ENCODE results near the gene CD58.

CD58 gene

GRCh38 chr1:116585886-116586285, 15.1 kb upstream of the CD58 start:
- H4K8ac ChIP-seq (ENCODE audit: low read depth, low read length): no peak overlapping the region
- no peak overlapping the region for H3K4me3 ChIP-seq (ENCODE audit: low read length)
- H4K5ac ChIP-seq (ENCODE audit: low read length): no peak overlapping the region
- H2AK5ac ChIP-seq (ENCODE audit: low read length): no peak overlapping the region
- no peaks in the 10 kb centered on the region for H3K36me3 ChIP-seq (ENCODE audit: control insufficient read depth, insufficient read depth, low read length)
- no peak overlapping the region for H2BK5ac ChIP-seq (ENCODE audit: low read length)
- no peaks in the 10 kb centered on the region for H3K79me2 ChIP-seq (ENCODE audit: control insufficient read depth, insufficient read depth, low read length)
- H3K18ac ChIP-seq (ENCODE audit: low read length): no peak overlapping the region
- no peaks in the 10 kb centered on the region for H3K4me1 ChIP-seq (ENCODE audit: control insufficient read depth, low read depth, low read length)
- H2BK15ac ChIP-seq (replicated peaks; ENCODE audit: low read depth): no peak overlapping the region
- H2BK120ac ChIP-seq (ENCODE audit: low read depth, low read length): no peak overlapping the region
- no peak overlapping the region for H3K9ac ChIP-seq (ENCODE audit: low read length)
- H3K27me3 ChIP-seq (ENCODE audit: insufficient read depth, low read length, poor library complexity): no peaks in the 10 kb centered on the region
- no peak overlapping the region for H3K4ac ChIP-seq (ENCODE audit: low read depth, low read length)
- H3K56ac ChIP-seq (ENCODE audit: low read length): no peak overlapping the region
- no peak overlapping the region for H3K4me2 ChIP-seq (ENCODE audit: low read length)
- H3K79me1 ChIP-seq (ENCODE audit: low read length): no peaks in the 10 kb centered on the region
- H3K27ac ChIP-seq (ENCODE audit: low read depth, low read length): no peak overlapping the region
- WGBS (ENCODE audit: extremely low coverage, insufficient coverage, low lambda C conversion rate): no CpG with 5 or more reads among the region's 1 CpG
- no peak overlapping the region for H3K23ac ChIP-seq (ENCODE audit: low read length)
- no peak for DNase-seq

GRCh38 chr1:116581323-116581885, 10.6 kb upstream of the CD58 start:
- H3K79me2 ChIP-seq (ENCODE audit: control insufficient read depth, insufficient read depth, low read length): no peaks in the 10 kb centered on the region
- no peak for DNase-seq
- H2AK5ac ChIP-seq (ENCODE audit: low read length): no peak overlapping the region

GRCh38 chr1:116580446-116581322, 9.9 kb upstream of the CD58 start:
- no peaks in the 10 kb centered on the region for H3K36me3 ChIP-seq (ENCODE audit: control insufficient read depth, insufficient read depth, low read length)
- H2BK5ac ChIP-seq (ENCODE audit: low read length): no peak overlapping the region
- H3K79me1 ChIP-seq (ENCODE audit: low read length): no peaks in the 10 kb centered on the region
- H3K79me2 ChIP-seq (ENCODE audit: control insufficient read depth, insufficient read depth, low read length): no peaks in the 10 kb centered on the region
- no peak overlapping the region for H3K56ac ChIP-seq (ENCODE audit: low read length)
- H2AK5ac ChIP-seq (ENCODE audit: low read length): no peak overlapping the region
- H4K5ac ChIP-seq (ENCODE audit: low read length): no peak overlapping the region
- no peak overlapping the region for H2BK15ac ChIP-seq (replicated peaks; ENCODE audit: low read depth)
- no peaks in the 10 kb centered on the region for H3K4me1 ChIP-seq (ENCODE audit: control insufficient read depth, low read depth, low read length)
- H3K9ac ChIP-seq (ENCODE audit: low read length): no peak overlapping the region
- no peak overlapping the region for H3K4me2 ChIP-seq (ENCODE audit: low read length)
- no peak overlapping the region for H2BK120ac ChIP-seq (ENCODE audit: low read depth, low read length)
- no peak overlapping the region for H3K4me3 ChIP-seq (ENCODE audit: low read length)
- DNase-seq: no peak
- H3K27ac ChIP-seq (ENCODE audit: low read depth, low read length): no peak overlapping the region
- no peak overlapping the region for H3K18ac ChIP-seq (ENCODE audit: low read length)
- no peak overlapping the region for H3K4ac ChIP-seq (ENCODE audit: low read depth, low read length)
- no CpG with 5 or more reads among the region's 7 CpGs for WGBS (ENCODE audit: extremely low coverage, insufficient coverage, low lambda C conversion rate)
- no peak overlapping the region for H4K8ac ChIP-seq (ENCODE audit: low read depth, low read length)
- H3K27me3 ChIP-seq (ENCODE audit: insufficient read depth, low read length, poor library complexity): no peaks in the 10 kb centered on the region
- H3K23ac ChIP-seq (ENCODE audit: low read length): no peak overlapping the region

More at GRCh38 chr1:116581323-116581885, 10.6 kb upstream of the CD58 start:
- no peak overlapping the region for H2BK5ac ChIP-seq (ENCODE audit: low read length)
- no CpG with 5 or more reads among the region's 3 CpGs for WGBS (ENCODE audit: extremely low coverage, insufficient coverage, low lambda C conversion rate)
- no peak overlapping the region for H3K9ac ChIP-seq (ENCODE audit: low read length)
- no peak overlapping the region for H3K56ac ChIP-seq (ENCODE audit: low read length)
- no peak overlapping the region for H3K4me2 ChIP-seq (ENCODE audit: low read length)
- no peak overlapping the region for H3K23ac ChIP-seq (ENCODE audit: low read length)
- H2BK120ac ChIP-seq (ENCODE audit: low read depth, low read length): no peak overlapping the region
- no peaks in the 10 kb centered on the region for H3K79me1 ChIP-seq (ENCODE audit: low read length)
- no peak overlapping the region for H4K8ac ChIP-seq (ENCODE audit: low read depth, low read length)
- H4K5ac ChIP-seq (ENCODE audit: low read length): no peak overlapping the region
- no peaks in the 10 kb centered on the region for H3K4me1 ChIP-seq (ENCODE audit: control insufficient read depth, low read depth, low read length)
- no peak overlapping the region for H3K4ac ChIP-seq (ENCODE audit: low read depth, low read length)
- no peaks in the 10 kb centered on the region for H3K27me3 ChIP-seq (ENCODE audit: insufficient read depth, low read length, poor library complexity)
- no peak overlapping the region for H2BK15ac ChIP-seq (replicated peaks; ENCODE audit: low read depth)
- H3K18ac ChIP-seq (ENCODE audit: low read length): no peak overlapping the region
- H3K27ac ChIP-seq (ENCODE audit: low read depth, low read length): no peak overlapping the region
- H3K4me3 ChIP-seq (ENCODE audit: low read length): no peak overlapping the region
- no peaks in the 10 kb centered on the region for H3K36me3 ChIP-seq (ENCODE audit: control insufficient read depth, insufficient read depth, low read length)

- Histone ChIP-seq H2AK5ac (ENCODE audit: low read length) (no peak overlapping the region), H4K5ac (ENCODE audit: low read length) (no peak overlapping the region), H3K79me2 (ENCODE audit: control insufficient read depth, insufficient read depth, low read length) (no peaks in the 10 kb centered on the region), H2BK15ac (replicated peaks; ENCODE audit: low read depth) (no peak overlapping the region), H3K4me3 (ENCODE audit: low read length) (no peak overlapping the region), H3K79me1 (ENCODE audit: low read length) (no peaks in the 10 kb centered on the region), H4K8ac (ENCODE audit: low read depth, low read length) (no peak overlapping the region), H3K23ac (ENCODE audit: low read length) (no peak overlapping the region), H3K56ac (ENCODE audit: low read length) (no peak overlapping the region), H2BK120ac (ENCODE audit: low read depth, low read length) (no peak overlapping the region), H3K36me3 (ENCODE audit: control insufficient read depth, insufficient read depth, low read length) (no peaks in the 10 kb centered on the region), H3K27ac (ENCODE audit: low read depth, low read length) (no peak overlapping the region), H3K4ac (ENCODE audit: low read depth, low read length) (no peak overlapping the region), H3K27me3 (ENCODE audit: insufficient read depth, low read length, poor library complexity) (no peaks in the 10 kb centered on the region), H3K4me1 (ENCODE audit: control insufficient read depth, low read depth, low read length) (no peaks in the 10 kb centered on the region), H3K4me2 (ENCODE audit: low read length) (no peak overlapping the region), H3K18ac (ENCODE audit: low read length) (no peak overlapping the region), H3K9ac (ENCODE audit: low read length) (no peak overlapping the region), H2BK5ac (ENCODE audit: low read length) (no peak overlapping the region)
- no CpG with 5 or more reads among the region's 21 CpGs for WGBS (ENCODE audit: extremely low coverage, insufficient coverage, low lambda C conversion rate)
- no peak for DNase-seq
Measured at GRCh38 chr1:116579259-116579875, 8.5 kb upstream of the CD58 start.

GRCh38 chr1:116578581-116578980, 7.8 kb upstream of the CD58 start:
- Histone ChIP-seq H2BK15ac (replicated peaks; ENCODE audit: low read depth) (no peak overlapping the region), H2BK5ac (ENCODE audit: low read length) (no peak overlapping the region), H3K23ac (ENCODE audit: low read length) (no peak overlapping the region), H3K18ac (ENCODE audit: low read length) (no peak overlapping the region), H4K5ac (ENCODE audit: low read length) (no peak overlapping the region), H3K4ac (ENCODE audit: low read depth, low read length) (no peak overlapping the region), H3K79me1 (ENCODE audit: low read length) (no peaks in the 10 kb centered on the region), H3K4me1 (ENCODE audit: control insufficient read depth, low read depth, low read length) (no peaks in the 10 kb centered on the region), H3K27me3 (ENCODE audit: insufficient read depth, low read length, poor library complexity) (no peaks in the 10 kb centered on the region), H3K36me3 (ENCODE audit: control insufficient read depth, insufficient read depth, low read length) (no peaks in the 10 kb centered on the region), H3K56ac (ENCODE audit: low read length) (no peak overlapping the region), H2AK5ac (ENCODE audit: low read length) (no peak overlapping the region), H4K8ac (ENCODE audit: low read depth, low read length) (no peak overlapping the region), H2BK120ac (ENCODE audit: low read depth, low read length) (no peak overlapping the region), H3K27ac (ENCODE audit: low read depth, low read length) (no peak overlapping the region), H3K9ac (ENCODE audit: low read length) (no peak overlapping the region), H3K4me2 (ENCODE audit: low read length) (no peak overlapping the region), H3K79me2 (ENCODE audit: control insufficient read depth, insufficient read depth, low read length) (no peaks in the 10 kb centered on the region), H3K4me3 (ENCODE audit: low read length) (no peak overlapping the region)
- no peak for DNase-seq
- no CpG with 5 or more reads among the region's 1 CpG for WGBS (ENCODE audit: extremely low coverage, insufficient coverage, low lambda C conversion rate)
